Stimulated activated naive B cell treated with anti-CD40 and anti-IgM and Interleukin-4, amounts not matched to agents 10 μg/mL and 1 μg/mL and 100 μg/mL, for 72 hours (primary cell): ENCODE results near the gene CFAP45.

ENCODE experiments used
- ATAC-seq, 2 donors: fragments of 150-1000 bp; cut with Tn5 transposase; replicated peaks; 2 replicates each; pipeline ENCODE4 v1.10.0; 2021; ENCODE audit warnings: moderate library complexity in 1 of 2
- DNase-seq: peaks from one replicate; pipeline ENCODE4 v3.0.0; 2021
- H3K27ac Mint-ChIP-seq: one replicate; pipeline ENCODE4 v1.8.0; 2022; ENCODE audit warnings: mild to moderate bottlenecking, mixed read lengths
- H3K27me3 Mint-ChIP-seq, 2 donors: one replicate each; pipeline ENCODE4 v1.8.0; 2022; ENCODE audit warnings: mixed read lengths in 2 of 2
- H3K36me3 Mint-ChIP-seq, 2 donors: one replicate each; pipeline ENCODE4 v1.8.0; 2022; ENCODE audit warnings: mixed read lengths in 2 of 2, mild to moderate bottlenecking in 1 of 2
- H3K4me1 Mint-ChIP-seq, 2 donors: one replicate each; pipeline ENCODE4 v1.8.0; 2022; ENCODE audit warnings: mixed read lengths in 2 of 2, mild to moderate bottlenecking in 1 of 2
- H3K4me3 Mint-ChIP-seq, 2 donors: one replicate each; pipeline ENCODE4 v1.8.0; 2022; ENCODE audit warnings: mild to moderate bottlenecking in 2 of 2, mixed read lengths in 2 of 2, moderate library complexity in 1 of 2
- H3K9me3 Mint-ChIP-seq, 2 donors: one replicate each; pipeline ENCODE4 v1.8.0; 2022; ENCODE audit warnings: mixed read lengths in 2 of 2, mild to moderate bottlenecking in 1 of 2

CFAP45 gene

DNA sequence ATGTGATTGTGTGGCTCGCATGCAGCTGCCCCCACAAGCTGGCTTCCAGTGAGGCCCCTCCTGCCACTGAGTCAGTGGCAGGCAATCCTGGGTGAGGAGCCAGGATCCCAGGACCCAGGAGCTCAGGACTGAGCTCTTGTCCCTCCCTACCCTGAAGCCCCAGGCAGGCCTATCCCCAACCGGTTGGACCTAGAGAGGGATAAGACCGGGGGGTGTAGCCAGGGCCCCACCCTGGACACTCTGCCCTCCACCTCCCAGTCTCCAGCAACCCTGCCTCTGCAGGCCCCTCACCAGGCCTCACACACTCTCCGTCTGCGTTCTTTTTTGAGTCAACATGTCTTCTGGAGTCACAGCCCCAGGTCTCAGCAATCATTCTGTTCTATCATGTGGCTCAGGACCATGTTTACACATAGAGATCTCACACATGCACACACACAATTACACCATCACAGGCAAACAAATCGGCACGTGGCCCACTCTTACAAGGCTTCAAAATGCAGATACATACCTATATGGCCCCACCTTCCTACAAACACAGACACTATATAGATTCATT, 40.1 kb downstream of the CFAP45 start:
- H3K4me3 Mint-ChIP-seq, result no peak overlapping the region
- peaks cover 0 to 1% of the 10 kb centered on the region in 2 donors for H3K36me3 Mint-ChIP-seq
- no peak for ATAC-seq

DNA sequence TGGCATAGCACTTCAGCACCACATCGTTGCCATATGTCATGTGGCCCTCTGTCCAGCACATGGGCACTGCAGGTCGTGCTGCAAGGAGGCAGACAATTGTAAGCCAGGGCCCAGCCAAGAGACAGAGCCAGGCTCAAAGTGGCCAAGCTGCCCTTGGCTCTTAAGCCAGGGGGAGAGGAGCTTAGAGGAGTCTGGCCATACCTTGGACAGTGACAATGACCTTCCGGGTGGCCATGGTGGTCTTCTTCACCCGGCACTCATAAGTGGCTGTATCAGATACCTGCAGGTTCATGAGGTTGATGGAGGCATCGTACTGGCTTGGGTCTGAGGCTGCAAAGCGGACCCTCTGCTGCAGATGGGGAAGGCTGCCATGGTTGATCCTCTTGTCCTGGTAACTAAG, 42.1 kb downstream of the CFAP45 start:
- Mint-ChIP-seq H3K4me3 (no peak overlapping the region), H3K36me3 (peaks cover 0 to 1% of the 10 kb centered on the region in 2 donors), H3K27ac (no peak overlapping the region), H3K4me1 (peaks cover 9 to 13% of the 10 kb centered on the region in 2 donors), H3K9me3 (no peaks in the 10 kb centered on the region), H3K27me3 (peaks cover 19 to 22% of the 10 kb centered on the region in 2 donors)
- ATAC-seq (no peak), DNase-seq (no peak)

More for the DNA sequence above, 40.1 kb downstream of the CFAP45 start:
- Mint-ChIP-seq H3K4me1 (peaks cover 5 to 6% of the 10 kb centered on the region in 2 donors), H3K27ac (no peak overlapping the region), H3K27me3 (peaks cover 21 to 24% of the 10 kb centered on the region in 2 donors), H3K9me3 (no peaks in the 10 kb centered on the region)
- DNase-seq, result no peak

DNA sequence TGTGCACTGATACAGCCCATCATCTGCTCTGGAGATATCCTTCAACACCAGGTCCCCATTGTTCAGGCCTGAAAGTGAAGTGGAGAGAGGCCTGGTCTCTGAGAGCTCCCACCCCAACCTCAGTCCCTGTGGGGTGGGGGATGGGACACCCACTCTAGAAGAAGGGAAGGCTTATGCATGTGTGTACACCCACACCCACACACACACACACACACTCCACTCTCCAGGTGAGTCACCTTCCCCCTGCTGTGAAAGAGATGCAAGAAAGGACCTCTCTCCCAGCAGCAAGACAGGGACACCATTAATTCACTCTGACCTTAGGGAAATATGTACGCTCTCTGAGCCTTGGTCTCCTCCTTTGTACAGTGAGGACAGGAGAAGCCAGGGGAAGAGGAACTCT, 43.4 kb downstream of the CFAP45 start:
- Mint-ChIP-seq H3K4me3 (no peak overlapping the region), H3K9me3 (no peaks in the 10 kb centered on the region), H3K36me3 (peaks cover 0 to 1% of the 10 kb centered on the region in 2 donors), H3K27me3 (peaks cover 12 to 18% of the 10 kb centered on the region in 2 donors), H3K27ac (no peak overlapping the region), H3K4me1 (peaks cover 9 to 13% of the 10 kb centered on the region in 2 donors)
- ATAC-seq (no peak), DNase-seq (no peak)

DNA sequence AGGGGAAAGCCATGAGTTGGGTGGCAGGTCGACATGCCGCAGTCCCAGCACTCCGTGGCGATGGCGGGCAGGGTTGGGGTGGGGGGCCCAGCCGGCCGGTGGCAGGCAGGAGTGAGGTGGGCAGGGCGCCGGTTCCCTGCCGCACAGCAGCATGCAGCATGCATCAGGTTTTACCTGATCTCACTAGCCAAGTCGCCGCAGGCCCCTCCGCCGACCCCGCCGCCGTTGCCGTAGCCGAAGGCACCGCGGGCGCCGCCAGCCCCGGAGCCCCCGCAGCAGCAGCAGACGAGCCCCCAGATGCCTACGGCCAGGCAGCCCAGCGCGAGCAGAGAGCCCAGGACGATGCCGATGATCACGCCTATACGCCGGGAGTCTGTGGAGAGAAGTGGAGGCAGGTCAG, 44.3 kb downstream of the CFAP45 start:
- H3K4me3 Mint-ChIP-seq, result no peak overlapping the region

DNA sequence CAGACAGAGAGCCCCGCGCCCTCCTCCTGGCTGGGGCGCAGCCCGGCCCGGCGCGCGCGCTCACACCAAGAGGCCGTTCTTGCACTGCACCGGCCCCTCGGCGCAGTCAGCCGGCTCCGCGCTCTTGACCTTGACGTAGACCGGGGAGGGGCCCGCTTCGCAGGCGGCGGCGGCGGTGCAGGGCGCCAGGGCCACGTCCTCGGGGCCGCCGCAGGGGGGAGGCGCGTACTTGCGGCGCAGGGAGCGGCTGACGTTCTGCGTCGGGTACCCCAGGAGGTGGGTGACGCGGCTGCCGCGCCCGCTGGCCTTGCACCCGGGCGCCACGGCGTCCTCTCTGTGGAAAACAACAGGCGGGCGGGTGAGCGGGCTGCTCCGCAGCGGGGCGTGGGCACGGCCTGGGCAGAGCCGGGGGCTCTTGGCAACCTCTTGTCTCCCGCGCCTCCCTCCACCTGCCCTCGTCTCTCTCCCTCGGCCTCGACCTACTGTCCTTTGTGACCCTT, 45.2 kb downstream of the CFAP45 start:
- no peaks in the 10 kb centered on the region for H3K36me3 Mint-ChIP-seq
- DNase-seq, result peak; percentile 61
- H3K9me3 Mint-ChIP-seq, result no peaks in the 10 kb centered on the region
- ATAC-seq, result peak; percentile 92 to 96
- peaks cover 23 to 26% of the 10 kb centered on the region in 2 donors for H3K27me3 Mint-ChIP-seq
- peak overlapping the region; percentile 70 to 84 for H3K4me3 Mint-ChIP-seq
- peaks cover 9 to 13% of the 10 kb centered on the region in 2 donors for H3K4me1 Mint-ChIP-seq
- H3K27ac Mint-ChIP-seq, result peak overlapping the region; percentile 0

More for the DNA sequence above, 44.3 kb downstream of the CFAP45 start:
- H3K4me1 Mint-ChIP-seq, result peaks cover 9 to 13% of the 10 kb centered on the region in 2 donors
- no peaks in the 10 kb centered on the region for H3K9me3 Mint-ChIP-seq
- no peak overlapping the region for H3K27ac Mint-ChIP-seq
- no peaks in the 10 kb centered on the region for H3K36me3 Mint-ChIP-seq
- DNase-seq, result no peak
- peaks cover 14 to 19% of the 10 kb centered on the region in 2 donors for H3K27me3 Mint-ChIP-seq
- ATAC-seq, result no peak

DNA sequence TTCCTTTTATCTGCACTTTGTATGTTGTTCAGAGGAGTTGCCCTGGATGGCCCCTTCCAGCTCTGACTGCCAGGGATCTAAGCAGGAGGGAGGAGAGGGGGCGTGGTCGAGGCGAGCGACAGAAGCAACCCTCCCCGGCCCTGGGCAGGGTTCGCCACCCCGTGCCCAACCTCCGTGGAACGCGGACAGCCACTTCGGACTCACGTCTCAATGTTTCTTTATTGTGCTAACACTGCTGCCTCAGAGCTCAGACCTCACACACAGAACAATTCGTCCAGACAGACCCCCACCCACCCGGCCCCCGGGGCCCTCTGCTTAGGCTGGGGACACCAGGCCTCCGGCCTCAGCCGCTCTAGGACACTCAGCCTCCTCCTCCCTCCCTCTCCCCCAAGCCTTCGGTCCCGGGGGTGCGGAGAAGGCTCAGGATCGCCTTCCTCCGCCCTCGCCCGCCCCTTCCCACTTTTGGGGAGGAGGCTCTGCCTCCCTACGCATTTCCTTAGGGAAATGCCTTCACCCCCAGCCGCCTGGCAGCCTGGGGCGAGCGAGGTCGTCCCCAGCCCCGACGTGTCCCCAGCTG, 45.8 kb downstream of the CFAP45 start:
- no peak overlapping the region for H3K27ac Mint-ChIP-seq
- peak overlapping the region; percentile 70 to 84 for H3K4me3 Mint-ChIP-seq
- H3K9me3 Mint-ChIP-seq, result no peaks in the 10 kb centered on the region
- no peak for DNase-seq
- H3K36me3 Mint-ChIP-seq, result no peaks in the 10 kb centered on the region
- ATAC-seq, result peak; percentile 16 to 24
- peaks cover 9 to 13% of the 10 kb centered on the region in 2 donors for H3K4me1 Mint-ChIP-seq
- peaks cover 25 to 26% of the 10 kb centered on the region in 2 donors for H3K27me3 Mint-ChIP-seq

DNA sequence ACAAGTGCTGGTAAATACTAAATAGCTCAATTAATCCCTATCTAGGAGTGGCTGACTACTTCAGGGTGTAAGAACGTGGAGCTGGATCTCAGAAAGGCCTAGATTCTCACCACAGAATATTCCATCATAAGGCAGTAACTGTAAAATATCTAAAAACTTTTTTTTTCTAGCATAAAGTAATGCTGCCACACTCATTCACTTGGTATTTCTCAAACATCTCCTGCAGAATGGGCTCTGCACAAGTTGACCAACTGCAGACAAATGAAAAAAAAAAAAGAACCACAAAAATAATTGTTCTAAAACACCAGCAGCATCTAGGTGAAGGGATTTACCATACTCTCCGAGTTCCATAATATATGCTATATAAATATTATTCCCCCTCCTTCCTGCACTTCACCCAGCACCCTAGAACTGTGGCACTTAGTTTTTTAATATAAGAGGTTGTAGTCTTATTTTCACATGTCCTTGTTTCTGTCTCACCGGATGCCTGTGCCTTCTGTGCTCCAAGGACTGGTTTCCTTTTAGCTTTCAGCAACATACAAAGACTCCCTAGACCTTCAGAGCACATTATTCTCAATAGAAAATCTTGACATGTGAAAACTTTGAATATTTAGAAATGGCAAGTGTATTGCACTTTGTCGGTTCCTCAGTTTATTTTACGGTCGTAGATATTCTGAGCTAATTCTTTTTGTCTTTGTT, 46.4 kb downstream of the CFAP45 start:
- Mint-ChIP-seq H3K9me3 (no peaks in the 10 kb centered on the region), H3K4me1 (peaks cover 9 to 13% of the 10 kb centered on the region in 2 donors), H3K27me3 (peaks cover 31 to 33% of the 10 kb centered on the region in 2 donors), H3K36me3 (no peaks in the 10 kb centered on the region), H3K27ac (no peak overlapping the region), H3K4me3 (peak overlapping the region; percentile 70 to 84)
- DNase-seq, result no peak
- no peak for ATAC-seq

DNA sequence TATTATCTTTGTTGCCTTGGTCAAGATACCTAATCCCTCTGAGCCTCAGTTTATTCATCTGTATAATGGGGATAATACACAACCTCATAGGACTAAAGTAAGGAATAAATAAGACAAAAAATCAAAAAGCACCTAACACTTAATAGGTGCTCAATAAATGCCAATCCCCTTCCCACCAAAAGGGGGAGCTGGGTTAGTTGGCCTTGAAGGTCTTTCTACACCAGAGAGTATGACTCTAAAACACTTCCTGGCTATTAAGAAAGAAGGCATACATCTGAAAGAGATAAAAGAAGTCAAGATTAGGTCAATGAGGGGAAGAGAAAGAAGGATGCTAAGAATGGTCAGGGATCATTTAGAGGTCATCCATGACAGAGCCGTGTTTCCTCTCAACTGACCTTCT, 48.6 kb downstream of the CFAP45 start:
- no peak for ATAC-seq
- peaks cover 37 to 45% of the 10 kb centered on the region in 2 donors for H3K27me3 Mint-ChIP-seq
- no peaks in the 10 kb centered on the region for H3K36me3 Mint-ChIP-seq
- DNase-seq, result no peak
- no peaks in the 10 kb centered on the region for H3K9me3 Mint-ChIP-seq
- H3K27ac Mint-ChIP-seq, result no peak overlapping the region
- H3K4me3 Mint-ChIP-seq, result no peak overlapping the region
- H3K4me1 Mint-ChIP-seq, result peaks cover 9 to 13% of the 10 kb centered on the region in 2 donors

DNA sequence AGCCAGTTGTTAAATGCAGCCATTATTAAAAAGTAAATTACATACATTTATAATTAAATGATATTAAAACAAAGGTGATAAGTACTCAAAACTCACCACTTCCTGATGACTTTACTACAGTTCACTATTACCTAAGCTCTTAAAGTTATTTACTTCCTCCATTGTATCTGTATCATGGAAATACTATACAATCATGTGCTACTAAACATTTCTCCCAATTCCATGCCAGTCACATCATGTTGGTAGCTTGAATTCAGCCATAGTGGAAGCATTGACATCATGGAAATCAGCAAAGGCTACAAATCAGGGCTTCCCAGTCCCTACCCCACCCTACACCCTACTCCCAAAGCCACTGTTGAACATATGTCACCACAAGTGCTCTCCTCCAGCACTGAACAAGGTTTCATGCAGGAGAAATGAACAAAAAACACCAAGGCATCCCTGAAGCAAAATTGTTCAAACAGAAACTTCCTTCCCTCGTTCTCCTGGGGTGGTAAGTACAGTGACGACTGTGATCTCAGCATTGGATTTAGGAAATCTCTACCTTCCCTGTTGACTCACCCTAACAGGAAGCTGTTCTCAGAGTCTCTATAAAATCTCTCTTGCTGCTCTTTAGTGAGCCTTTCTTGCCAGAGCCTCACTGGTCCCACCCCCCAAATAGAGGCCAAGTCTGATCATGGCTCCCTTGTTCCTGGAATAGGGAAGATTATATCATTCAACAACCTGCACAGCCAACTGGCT, 50.2 kb downstream of the CFAP45 start:
- DNase-seq (no peak), ATAC-seq (no peak)
- peaks cover 4 to 7% of the 10 kb centered on the region in 2 donors for H3K4me1 Mint-ChIP-seq
- no peak overlapping the region for H3K27ac Mint-ChIP-seq
- H3K4me3 Mint-ChIP-seq, result no peak overlapping the region
- H3K36me3 Mint-ChIP-seq, result no peaks in the 10 kb centered on the region
- no peaks in the 10 kb centered on the region for H3K9me3 Mint-ChIP-seq
- peaks cover 34 to 42% of the 10 kb centered on the region in 2 donors for H3K27me3 Mint-ChIP-seq

DNA sequence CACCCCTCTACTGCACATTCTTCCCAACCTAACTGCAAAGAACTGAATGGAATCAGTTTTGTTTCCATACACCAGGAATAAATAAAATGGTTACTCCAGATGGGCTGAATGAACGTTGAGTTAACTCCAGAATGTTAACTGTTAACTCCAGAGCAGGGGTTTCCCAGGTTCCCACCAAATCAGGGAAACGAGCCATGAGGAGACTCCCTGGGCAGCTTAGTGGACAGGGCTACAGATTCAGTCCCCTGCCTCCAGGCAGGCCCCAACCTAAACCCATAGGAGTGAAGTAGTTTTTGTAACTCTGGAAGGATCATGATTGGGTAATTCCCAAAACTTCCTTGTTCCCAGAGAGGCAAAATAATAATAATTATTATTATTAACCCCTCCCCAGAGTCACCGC, 51.6 kb downstream of the CFAP45 start:
- Mint-ChIP-seq H3K36me3 (no peaks in the 10 kb centered on the region), H3K9me3 (no peaks in the 10 kb centered on the region), H3K4me3 (no peak overlapping the region), H3K4me1 (no peaks in the 10 kb centered on the region), H3K27ac (no peak overlapping the region), H3K27me3 (peaks cover 40 to 43% of the 10 kb centered on the region in 2 donors)
- ATAC-seq, result no peak
- DNase-seq, result no peak

DNA sequence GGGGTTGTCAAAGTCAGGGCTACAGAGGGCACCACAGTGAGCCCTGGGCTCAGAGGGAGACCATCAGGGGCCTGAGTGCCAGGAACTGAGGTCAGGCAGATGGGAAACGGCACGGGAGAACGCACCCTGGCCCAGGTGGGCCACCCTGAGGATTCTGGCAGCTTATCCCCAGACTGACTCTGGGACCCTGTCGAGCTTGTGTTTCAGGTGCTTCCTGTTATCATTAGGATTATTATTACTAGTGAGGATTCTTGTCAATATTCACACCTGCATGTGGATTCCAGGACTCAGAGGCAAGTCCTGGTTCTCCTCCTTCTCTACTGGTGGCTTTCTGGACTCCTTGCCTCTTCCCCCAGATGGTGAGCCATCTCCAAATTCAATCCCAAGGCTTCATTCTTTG, 52.7 kb downstream of the CFAP45 start:
- H3K9me3 Mint-ChIP-seq, result no peaks in the 10 kb centered on the region
- H3K27ac Mint-ChIP-seq, result no peak overlapping the region
- no peak for DNase-seq
- no peak overlapping the region for H3K4me3 Mint-ChIP-seq
- ATAC-seq, result no peak
- no peaks in the 10 kb centered on the region for H3K36me3 Mint-ChIP-seq
- peaks cover 41 to 44% of the 10 kb centered on the region in 2 donors for H3K27me3 Mint-ChIP-seq
- H3K4me1 Mint-ChIP-seq, result no peaks in the 10 kb centered on the region

DNA sequence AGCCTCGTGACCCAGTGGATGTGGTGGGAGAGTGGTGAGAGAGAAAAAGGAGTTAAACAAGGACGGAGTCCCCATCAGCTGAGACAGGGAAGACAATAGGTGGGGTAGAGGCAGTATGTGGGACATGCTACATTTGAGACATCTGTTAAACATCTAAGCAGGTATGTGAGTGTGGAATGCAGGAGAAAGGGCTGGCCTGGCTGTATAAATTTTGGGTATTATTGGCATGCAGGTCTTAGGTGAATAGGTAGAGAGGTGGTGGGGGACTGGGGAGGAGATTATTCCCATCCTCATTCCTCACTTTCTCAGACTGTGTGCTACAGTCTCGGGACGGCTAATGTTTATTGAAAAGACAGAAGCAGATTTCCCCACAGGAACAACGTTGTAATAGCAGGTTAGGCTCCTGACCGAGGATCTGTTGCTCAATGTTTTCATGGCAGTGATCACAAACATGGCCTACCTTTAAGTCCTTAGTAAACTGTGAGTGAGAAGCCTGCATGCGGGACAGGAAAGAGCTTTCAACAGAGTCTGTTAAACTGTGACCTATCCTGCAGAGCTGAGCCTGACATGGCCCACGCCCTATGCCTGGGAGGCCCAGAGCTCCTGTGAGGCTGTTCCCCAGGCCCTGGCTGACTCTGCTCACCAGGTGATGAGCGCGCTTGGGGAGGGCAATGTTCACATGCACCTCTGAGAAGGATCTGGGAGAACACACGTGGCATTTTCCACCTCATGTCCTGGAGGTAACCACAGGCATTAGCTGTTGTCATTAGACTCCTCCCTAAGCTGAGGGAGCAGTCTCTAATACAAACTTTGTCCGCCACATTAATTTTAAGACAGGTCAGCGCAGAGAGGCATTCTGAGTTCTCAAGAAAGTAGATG, 54.0 kb downstream of the CFAP45 start:
- Mint-ChIP-seq H3K4me3 (no peak overlapping the region), H3K27ac (peak overlapping the region; percentile 9), H3K9me3 (no peaks in the 10 kb centered on the region), H3K27me3 (peaks cover 49 to 52% of the 10 kb centered on the region in 2 donors), H3K4me1 (no peaks in the 10 kb centered on the region), H3K36me3 (no peaks in the 10 kb centered on the region)
- no peak for DNase-seq
- ATAC-seq, result no peak

DNA sequence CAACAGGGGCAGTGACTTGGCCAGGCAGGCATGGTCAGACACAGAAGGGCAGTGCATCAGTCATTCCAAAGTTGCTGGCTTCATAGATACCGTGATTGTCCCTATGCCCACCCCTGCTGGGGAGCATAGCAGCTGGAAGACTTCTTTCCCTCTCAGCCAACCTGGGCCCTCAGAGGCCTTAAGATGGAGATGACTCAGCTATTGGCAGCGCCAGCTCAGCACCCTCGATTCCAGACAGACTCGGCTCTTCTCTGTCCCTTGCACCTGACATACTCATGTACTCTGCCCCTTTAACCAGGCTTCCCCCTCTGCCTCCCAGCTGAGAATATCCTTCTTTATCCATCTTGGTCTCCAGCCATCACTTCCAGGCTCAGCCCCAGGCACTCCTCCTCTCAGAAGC, 56.5 kb downstream of the CFAP45 start:
- no peaks in the 10 kb centered on the region for H3K9me3 Mint-ChIP-seq
- peaks cover 33 to 34% of the 10 kb centered on the region in 2 donors for H3K27me3 Mint-ChIP-seq
- no peaks in the 10 kb centered on the region for H3K36me3 Mint-ChIP-seq
- no peak for DNase-seq
- no peak overlapping the region for H3K27ac Mint-ChIP-seq
- H3K4me3 Mint-ChIP-seq, result no peak overlapping the region
- H3K4me1 Mint-ChIP-seq, result peaks cover 3 to 8% of the 10 kb centered on the region in 2 donors
- no peak for ATAC-seq
